ENCODE data around the gene EML4.

DNA sequence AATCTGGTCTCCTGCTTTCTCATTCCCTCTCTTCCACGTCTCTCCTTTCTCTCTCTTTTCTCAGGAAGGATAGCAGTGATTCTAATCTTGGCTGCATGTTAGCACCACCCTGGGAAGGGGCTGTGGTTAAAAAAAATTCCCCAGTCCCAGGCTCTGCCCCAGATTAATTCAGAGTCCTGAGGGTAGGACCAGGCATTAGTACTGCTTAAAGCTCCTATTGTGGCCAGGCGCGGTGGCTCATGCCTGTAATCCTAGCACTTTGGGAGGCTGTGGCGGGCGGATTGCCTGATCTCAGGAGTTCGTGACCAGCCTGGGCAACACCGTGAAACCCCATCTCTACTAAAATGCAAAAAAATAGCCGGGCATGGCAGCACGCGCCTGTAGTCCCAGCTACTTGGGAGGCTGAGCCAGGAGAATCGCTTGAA is 35.4 kb upstream of the EML4 start:
- TF ChIP-seq, protein P1, sequence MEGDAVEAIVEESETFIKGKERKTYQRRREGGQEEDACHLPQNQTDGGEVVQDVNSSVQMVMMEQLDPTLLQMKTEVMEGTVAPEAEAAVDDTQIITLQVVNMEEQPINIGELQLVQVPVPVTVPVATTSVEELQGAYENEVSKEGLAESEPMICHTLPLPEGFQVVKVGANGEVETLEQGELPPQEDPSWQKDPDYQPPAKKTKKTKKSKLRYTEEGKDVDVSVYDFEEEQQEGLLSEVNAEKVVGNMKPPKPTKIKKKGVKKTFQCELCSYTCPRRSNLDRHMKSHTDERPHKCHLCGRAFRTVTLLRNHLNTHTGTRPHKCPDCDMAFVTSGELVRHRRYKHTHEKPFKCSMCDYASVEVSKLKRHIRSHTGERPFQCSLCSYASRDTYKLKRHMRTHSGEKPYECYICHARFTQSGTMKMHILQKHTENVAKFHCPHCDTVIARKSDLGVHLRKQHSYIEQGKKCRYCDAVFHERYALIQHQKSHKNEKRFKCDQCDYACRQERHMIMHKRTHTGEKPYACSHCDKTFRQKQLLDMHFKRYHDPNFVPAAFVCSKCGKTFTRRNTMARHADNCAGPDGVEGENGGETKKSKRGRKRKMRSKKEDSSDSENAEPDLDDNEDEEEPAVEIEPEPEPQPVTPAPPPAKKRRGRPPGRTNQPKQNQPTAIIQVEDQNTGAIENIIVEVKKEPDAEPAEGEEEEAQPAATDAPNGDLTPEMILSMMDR (conservative IDR thresholded peaks at IDR 0.05; ENCODE audit: low read depth, low read length): no peak
- TF ChIP-seq EZH2 (IDR thresholded peaks at IDR 0.05; ENCODE audit: low read length, unreplicated experiment): no peak
